ENCODE results near the gene UBE2L3. TPM values are rescaled to one million over a fixed set of nuclear protein-coding genes. Genes with fewer than 3 reads are reported as not detected.

The UBE2L3 gene
- polyA plus RNA-seq, 1 donor (not counting 4 experiments of a cell fraction or from before 2014, with no cell fraction given): 80.8 TPM

DNA sequence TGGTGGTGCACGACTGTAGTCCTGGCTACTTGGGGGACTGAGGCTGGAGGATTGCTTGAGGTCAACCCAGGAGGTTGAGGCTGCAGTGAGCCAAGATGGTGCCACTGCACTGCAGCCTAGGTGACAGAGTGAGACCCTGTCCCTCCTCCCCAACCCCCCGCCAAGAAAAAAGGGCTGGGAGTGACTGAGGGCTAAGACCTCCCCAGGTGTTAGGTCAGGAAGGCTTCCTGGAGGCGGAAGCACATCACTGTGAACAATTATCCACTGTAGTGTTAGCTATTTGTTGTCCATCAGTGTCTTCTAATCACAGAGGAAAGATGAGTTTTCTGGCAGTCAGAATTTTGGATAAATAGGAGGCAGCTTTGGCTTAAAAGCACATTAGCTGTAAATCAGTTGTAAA, 53.5 kb downstream of the UBE2L3 start:
- no peak overlapping the region for H3K27ac ChIP-seq (ENCODE audit: control insufficient read depth, insufficient read depth, low read length)
- no peaks in the 10 kb centered on the region for H3K9me3 ChIP-seq (ENCODE audit: control insufficient read depth, low read depth, low read length)
- H3K4me1 ChIP-seq (ENCODE audit: control insufficient read depth, extremely low read depth, insufficient read depth, low read length): peaks cover 9% of the 10 kb centered on the region
- H3K79me2 ChIP-seq (ENCODE audit: control insufficient read depth, insufficient read depth, low read length): peaks cover 54% of the 10 kb centered on the region
- H3K9me1 ChIP-seq (ENCODE audit: control insufficient read depth, extremely low read depth, insufficient read depth, low read length): peaks cover 5% of the 10 kb centered on the region
- H3K4me3 ChIP-seq (ENCODE audit: control insufficient read depth in 2 of 3, extremely low read depth in 1 of 3, insufficient read depth in 2 of 3, low read depth in 1 of 3, low read length in 3 of 3): no peak overlapping the region
- dilution Hi-C loops (cut with MboI; ENCODE audit: extremely low pct_ligation_motif_present, low sequenced_read_pairs): no loop called here
- H2AFZ ChIP-seq (ENCODE audit: control insufficient read depth, low read length): no peak overlapping the region
- no peak overlapping the region for H3K4me2 ChIP-seq (ENCODE audit: control insufficient read depth, extremely low read depth, insufficient read depth, low read depth, low read length)
- H3K36me3 ChIP-seq (ENCODE audit: control insufficient read depth in 2 of 2, extremely low read depth in 1 of 2, insufficient read depth in 2 of 2, low read length in 2 of 2): peaks cover 5 to 23% of the 10 kb centered on the region in 2 experiments
- no peak overlapping the region for H3K9ac ChIP-seq (ENCODE audit: control insufficient read depth, extremely low read depth, insufficient read depth, low read length)
- H4K20me1 ChIP-seq (ENCODE audit: control insufficient read depth, extremely low read depth, insufficient read depth, low read length): peaks cover 26% of the 10 kb centered on the region
- TF ChIP-seq, protein P1, sequence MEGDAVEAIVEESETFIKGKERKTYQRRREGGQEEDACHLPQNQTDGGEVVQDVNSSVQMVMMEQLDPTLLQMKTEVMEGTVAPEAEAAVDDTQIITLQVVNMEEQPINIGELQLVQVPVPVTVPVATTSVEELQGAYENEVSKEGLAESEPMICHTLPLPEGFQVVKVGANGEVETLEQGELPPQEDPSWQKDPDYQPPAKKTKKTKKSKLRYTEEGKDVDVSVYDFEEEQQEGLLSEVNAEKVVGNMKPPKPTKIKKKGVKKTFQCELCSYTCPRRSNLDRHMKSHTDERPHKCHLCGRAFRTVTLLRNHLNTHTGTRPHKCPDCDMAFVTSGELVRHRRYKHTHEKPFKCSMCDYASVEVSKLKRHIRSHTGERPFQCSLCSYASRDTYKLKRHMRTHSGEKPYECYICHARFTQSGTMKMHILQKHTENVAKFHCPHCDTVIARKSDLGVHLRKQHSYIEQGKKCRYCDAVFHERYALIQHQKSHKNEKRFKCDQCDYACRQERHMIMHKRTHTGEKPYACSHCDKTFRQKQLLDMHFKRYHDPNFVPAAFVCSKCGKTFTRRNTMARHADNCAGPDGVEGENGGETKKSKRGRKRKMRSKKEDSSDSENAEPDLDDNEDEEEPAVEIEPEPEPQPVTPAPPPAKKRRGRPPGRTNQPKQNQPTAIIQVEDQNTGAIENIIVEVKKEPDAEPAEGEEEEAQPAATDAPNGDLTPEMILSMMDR (optimal IDR thresholded peaks at IDR 0.05 in 1 of 3, IDR thresholded peaks at IDR 0.05 in 1 of 3, conservative IDR thresholded peaks at IDR 0.05 in 1 of 3; ENCODE audit: extremely low read depth in 1 of 3, insufficient read depth in 2 of 3, low read length in 3 of 3): no peak
- no peak for TF ChIP-seq EZH2 (IDR thresholded peaks at IDR 0.05; ENCODE audit: low read length)
- FAIRE-seq (no peak), DNase-seq (ENCODE audit: low read depth, low spot score) (no peak)
- no peaks in the 10 kb centered on the region for H3K27me3 ChIP-seq (ENCODE audit: control insufficient read depth, extremely low read depth, insufficient read depth, low read length)

DNA sequence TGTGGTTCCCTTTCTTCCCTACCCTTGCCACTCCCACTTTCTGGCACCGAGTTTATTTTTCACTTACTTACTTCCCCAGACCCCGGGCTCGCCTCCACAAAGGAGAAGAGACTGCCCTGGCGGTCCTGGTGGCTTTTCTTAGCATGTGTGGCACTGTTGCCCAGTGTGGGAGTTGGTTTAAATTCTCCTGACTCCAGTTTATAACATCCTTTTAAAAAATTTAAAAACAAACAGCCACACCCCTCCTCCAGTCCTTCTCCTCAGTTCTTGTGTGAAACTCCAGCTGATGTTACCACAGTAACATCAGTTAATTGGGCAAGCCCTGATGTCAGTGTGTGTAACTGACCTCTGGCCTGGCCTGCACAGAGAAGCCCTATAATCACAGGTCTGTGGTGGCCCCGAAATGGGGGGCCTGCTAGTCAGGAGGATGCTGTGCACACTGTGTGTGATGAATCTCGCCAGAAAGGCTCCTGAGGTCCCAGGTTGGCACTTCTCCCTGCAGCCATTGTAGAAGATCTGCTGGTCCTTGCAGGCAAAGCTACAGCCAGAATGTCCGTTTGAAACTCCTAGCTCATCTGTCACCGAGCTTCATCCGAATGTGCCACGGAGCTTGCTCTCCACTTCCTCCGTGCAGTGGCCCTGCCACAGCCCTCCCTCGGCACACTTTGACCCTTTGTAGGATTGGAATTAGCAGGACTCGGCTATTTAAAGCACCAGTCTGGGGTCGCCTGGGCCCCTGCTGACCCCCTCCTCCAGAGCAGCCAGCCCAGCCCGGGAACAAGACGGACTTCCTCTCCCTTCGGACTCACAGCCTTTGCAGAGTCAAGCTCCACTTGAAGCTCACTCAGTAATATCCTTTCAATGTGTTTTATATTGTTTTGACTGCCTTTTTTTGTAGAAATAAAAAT, 54.8 kb downstream of the UBE2L3 start:
- Histone ChIP-seq H3K9ac (ENCODE audit: control insufficient read depth, extremely low read depth, insufficient read depth, low read length) (no peak overlapping the region), H3K27ac (ENCODE audit: control insufficient read depth, insufficient read depth, low read length) (no peak overlapping the region), H3K36me3 (ENCODE audit: control insufficient read depth in 2 of 2, extremely low read depth in 1 of 2, insufficient read depth in 2 of 2, low read length in 2 of 2) (peaks cover 9 to 23% of the 10 kb centered on the region in 2 experiments), H3K4me1 (ENCODE audit: control insufficient read depth, extremely low read depth, insufficient read depth, low read length) (peaks cover 9% of the 10 kb centered on the region), H2AFZ (ENCODE audit: control insufficient read depth, low read length) (no peak overlapping the region), H4K20me1 (ENCODE audit: control insufficient read depth, extremely low read depth, insufficient read depth, low read length) (peaks cover 28% of the 10 kb centered on the region), H3K79me2 (ENCODE audit: control insufficient read depth, insufficient read depth, low read length) (peaks cover 54% of the 10 kb centered on the region), H3K4me3 (ENCODE audit: control insufficient read depth in 2 of 3, extremely low read depth in 1 of 3, insufficient read depth in 2 of 3, low read depth in 1 of 3, low read length in 3 of 3) (no peak overlapping the region), H3K4me2 (ENCODE audit: control insufficient read depth, extremely low read depth, insufficient read depth, low read depth, low read length) (no peak overlapping the region), H3K9me1 (ENCODE audit: control insufficient read depth, extremely low read depth, insufficient read depth, low read length) (peaks cover 5% of the 10 kb centered on the region), H3K27me3 (ENCODE audit: control insufficient read depth, extremely low read depth, insufficient read depth, low read length) (no peaks in the 10 kb centered on the region), H3K9me3 (ENCODE audit: control insufficient read depth, low read depth, low read length) (no peaks in the 10 kb centered on the region)
- TF ChIP-seq EZH2 (IDR thresholded peaks at IDR 0.05; ENCODE audit: low read length): no peak
- TF ChIP-seq, protein P1 (optimal IDR thresholded peaks at IDR 0.05 in 1 of 3, IDR thresholded peaks at IDR 0.05 in 1 of 3, conservative IDR thresholded peaks at IDR 0.05 in 1 of 3; ENCODE audit: extremely low read depth in 1 of 3, insufficient read depth in 2 of 3, low read length in 3 of 3): no peak
- FAIRE-seq (no peak), DNase-seq (ENCODE audit: low read depth, low spot score) (no peak)
- dilution Hi-C loops (cut with MboI; ENCODE audit: extremely low pct_ligation_motif_present, low sequenced_read_pairs): no loop called here
